ENCODE measurements around the gene MDFIC2.

Gene MDFIC2

GRCh38 chr3:70182166-70182565 lies 130.3 kb downstream of the MDFIC2 start:
- TF ChIP-seq EZH2 (IDR thresholded peaks at IDR 0.05; ENCODE audit: borderline replicate concordance, low read depth, low read length, severe bottlenecking) (no peak), CTCF (IDR thresholded peaks at IDR 0.05; ENCODE audit: borderline replicate concordance, extremely low read depth, low read length, poor library complexity, severe bottlenecking) (no peak)
- no peaks in the 10 kb centered on the region for H3K79me2 ChIP-seq (ENCODE audit: insufficient read depth, low read length)
- H3K4me3 ChIP-seq (ENCODE audit: low read depth in 1 of 2, low read length in 2 of 2): no peak overlapping the region
- no peak overlapping the region for H2AFZ ChIP-seq (ENCODE audit: low read depth, low read length)
- no peaks in the 10 kb centered on the region for H3K27me3 ChIP-seq (ENCODE audit: insufficient read depth, low read length, poor library complexity)
- H3K4me1 ChIP-seq (ENCODE audit: insufficient read depth, low read length): no peaks in the 10 kb centered on the region
- no peak overlapping the region for H3K4me2 ChIP-seq (ENCODE audit: insufficient read depth, low read length)
- H3K27ac ChIP-seq (ENCODE audit: low read length): no peak overlapping the region
- H3K36me3 ChIP-seq (ENCODE audit: insufficient read depth, low read length): no peaks in the 10 kb centered on the region
- no peak for ATAC-seq (ENCODE audit: insufficient read depth, low read depth)
- H4K20me1 ChIP-seq (ENCODE audit: insufficient read depth, low read length): no peaks in the 10 kb centered on the region
- H3K9me3 ChIP-seq (ENCODE audit: insufficient read depth, low read length, severe bottlenecking): no peaks in the 10 kb centered on the region
- H3K9ac ChIP-seq (ENCODE audit: low read depth, low read length): no peak overlapping the region
- no peak for DNase-seq

- no peaks in the 10 kb centered on the region for H3K79me2 ChIP-seq (ENCODE audit: insufficient read depth, low read length)
- no peaks in the 10 kb centered on the region for H3K4me1 ChIP-seq (ENCODE audit: insufficient read depth, low read length)
- no peak overlapping the region for H3K4me3 ChIP-seq (ENCODE audit: low read depth in 1 of 2, low read length in 2 of 2)
- H3K9me3 ChIP-seq (ENCODE audit: insufficient read depth, low read length, severe bottlenecking): no peaks in the 10 kb centered on the region
- H4K20me1 ChIP-seq (ENCODE audit: insufficient read depth, low read length): no peaks in the 10 kb centered on the region
- H3K9ac ChIP-seq (ENCODE audit: low read depth, low read length): no peak overlapping the region
- DNase-seq (no peak), ATAC-seq (ENCODE audit: insufficient read depth, low read depth) (no peak)
- H3K27me3 ChIP-seq (ENCODE audit: insufficient read depth, low read length, poor library complexity): no peaks in the 10 kb centered on the region
- no peak overlapping the region for H3K4me2 ChIP-seq (ENCODE audit: insufficient read depth, low read length)
- no peaks in the 10 kb centered on the region for H3K36me3 ChIP-seq (ENCODE audit: insufficient read depth, low read length)
- H3K27ac ChIP-seq (ENCODE audit: low read length): no peak overlapping the region
- no peak overlapping the region for H2AFZ ChIP-seq (ENCODE audit: low read depth, low read length)
- TF ChIP-seq CTCF (IDR thresholded peaks at IDR 0.05; ENCODE audit: borderline replicate concordance, extremely low read depth, low read length, poor library complexity, severe bottlenecking) (no peak), EZH2 (IDR thresholded peaks at IDR 0.05; ENCODE audit: borderline replicate concordance, low read depth, low read length, severe bottlenecking) (no peak)
Measured at GRCh38 chr3:70180664-70181063, 131.8 kb downstream of the MDFIC2 start.

GRCh38 chr3:70179111-70179510 lies 133.3 kb downstream of the MDFIC2 start:
- Histone ChIP-seq H3K4me2 (ENCODE audit: insufficient read depth, low read length) (no peak overlapping the region), H3K4me3 (ENCODE audit: low read depth in 1 of 2, low read length in 2 of 2) (no peak overlapping the region), H3K4me1 (ENCODE audit: insufficient read depth, low read length) (no peaks in the 10 kb centered on the region), H3K36me3 (ENCODE audit: insufficient read depth, low read length) (no peaks in the 10 kb centered on the region), H2AFZ (ENCODE audit: low read depth, low read length) (no peak overlapping the region), H3K79me2 (ENCODE audit: insufficient read depth, low read length) (no peaks in the 10 kb centered on the region), H3K27ac (ENCODE audit: low read length) (no peak overlapping the region), H3K9me3 (ENCODE audit: insufficient read depth, low read length, severe bottlenecking) (no peaks in the 10 kb centered on the region), H3K9ac (ENCODE audit: low read depth, low read length) (no peak overlapping the region), H3K27me3 (ENCODE audit: insufficient read depth, low read length, poor library complexity) (no peaks in the 10 kb centered on the region), H4K20me1 (ENCODE audit: insufficient read depth, low read length) (no peaks in the 10 kb centered on the region)
- TF ChIP-seq EZH2 (IDR thresholded peaks at IDR 0.05; ENCODE audit: borderline replicate concordance, low read depth, low read length, severe bottlenecking): no peak
- TF ChIP-seq CTCF (IDR thresholded peaks at IDR 0.05; ENCODE audit: borderline replicate concordance, extremely low read depth, low read length, poor library complexity, severe bottlenecking): no peak
- no peak for ATAC-seq (ENCODE audit: insufficient read depth, low read depth)
- DNase-seq: no peak

All from DND-41 (cell line).